GM19455 (cell line): ENCODE measurements around the gene MCTP1.

Source experiments
- ATAC-seq: cut with Tn5 transposase; IDR thresholded peaks from one replicate; pipeline ENCODE4 v1.9.1; 2021; ENCODE audit not compliant: unreplicated experiment

Gene MCTP1

DNA sequence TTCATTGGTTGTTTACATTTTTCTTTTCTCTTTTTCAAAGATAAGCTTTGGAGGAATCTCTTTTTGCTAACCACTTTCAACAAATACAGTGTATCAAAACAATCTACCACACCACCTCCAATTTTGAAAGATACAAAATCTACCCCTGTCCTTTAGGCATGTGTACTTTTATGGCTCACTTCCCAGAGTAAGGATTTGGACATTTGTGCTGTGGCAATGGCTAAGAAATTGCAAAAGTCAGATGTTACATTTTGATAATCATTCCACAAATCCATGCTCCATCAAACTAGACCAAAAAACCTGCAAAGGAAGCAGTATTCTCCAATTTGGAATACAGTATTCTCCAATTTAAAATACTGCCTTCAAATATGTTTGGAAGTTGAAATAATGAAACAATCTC lies 204.9 kb downstream of the MCTP1 start:
- ATAC-seq: no peak

- ATAC-seq: no peak
These were observed 206.0 kb downstream of the MCTP1 start for GRCh38 chr5:95078868-95079267.

DNA sequence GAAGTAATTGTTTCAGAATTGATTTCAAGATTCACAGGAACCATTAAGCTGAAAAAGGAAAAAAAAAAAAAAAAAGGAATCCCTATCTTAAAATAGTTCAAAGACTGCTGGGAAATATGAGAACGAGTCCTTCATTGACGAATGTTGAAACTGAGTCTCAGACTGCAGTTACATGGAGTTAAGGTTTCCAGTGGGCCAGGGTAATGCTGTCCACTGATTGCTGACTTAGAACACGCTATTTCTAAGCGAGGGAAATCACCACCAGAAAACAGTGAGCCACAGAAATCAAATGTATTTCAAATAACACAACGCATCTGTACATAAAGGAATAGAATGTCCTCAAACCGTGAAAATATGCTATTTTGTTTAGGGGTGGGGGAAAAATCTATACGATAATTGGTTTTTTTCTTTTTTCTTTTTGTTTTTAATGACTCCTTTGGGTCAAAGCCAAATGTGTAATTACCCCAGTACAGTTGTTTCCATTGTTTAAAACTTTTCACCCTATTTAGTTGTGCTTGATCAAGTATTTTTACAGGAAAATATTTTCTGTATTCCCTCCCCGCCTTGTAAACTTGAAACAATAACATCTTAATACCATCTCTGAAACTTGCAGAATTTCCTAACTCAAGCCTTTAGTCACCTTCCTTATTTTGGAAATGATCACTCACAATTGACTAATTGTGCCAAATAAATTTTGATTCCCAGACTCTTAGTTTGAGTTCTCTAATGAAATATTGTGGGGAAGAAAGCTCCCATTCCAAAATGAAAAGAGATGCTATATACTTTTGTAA lies 208.3 kb downstream of the MCTP1 start:
- no peak for ATAC-seq

GRCh38 chr5:95075111-95075510 lies 209.8 kb downstream of the MCTP1 start:
- no peak for ATAC-seq

GRCh38 chr5:95072281-95072680 lies 212.6 kb downstream of the MCTP1 start:
- no peak for ATAC-seq

GRCh38 chr5:95070866-95071265 lies 214.0 kb downstream of the MCTP1 start:
- no peak for ATAC-seq

DNA sequence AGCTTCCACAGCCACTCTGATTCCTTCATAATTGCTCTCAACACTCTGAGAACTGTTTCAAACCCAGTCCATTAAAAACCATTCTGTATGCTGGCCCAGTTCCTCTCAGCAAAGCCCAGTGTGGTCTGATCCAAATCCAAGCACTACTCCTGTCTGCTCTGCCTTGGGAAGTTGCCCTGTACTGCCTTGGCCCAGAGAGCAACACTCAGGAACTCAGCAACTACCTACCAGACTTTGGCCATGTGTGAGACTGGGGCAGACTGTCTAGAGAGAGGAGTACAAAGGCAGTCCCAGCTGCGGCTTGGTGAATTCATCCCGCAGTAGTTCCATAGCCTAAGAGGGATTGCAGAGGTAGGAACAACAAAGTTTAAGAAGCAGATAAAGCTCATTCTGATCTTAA lies 214.4 kb downstream of the MCTP1 start:
- no peak for ATAC-seq

- ATAC-seq: no peak
These were observed 214.9 kb downstream of the MCTP1 start for GRCh38 chr5:95069948-95070347.

GRCh38 chr5:95069021-95069420 lies 215.9 kb downstream of the MCTP1 start:
- no peak for ATAC-seq

DNA sequence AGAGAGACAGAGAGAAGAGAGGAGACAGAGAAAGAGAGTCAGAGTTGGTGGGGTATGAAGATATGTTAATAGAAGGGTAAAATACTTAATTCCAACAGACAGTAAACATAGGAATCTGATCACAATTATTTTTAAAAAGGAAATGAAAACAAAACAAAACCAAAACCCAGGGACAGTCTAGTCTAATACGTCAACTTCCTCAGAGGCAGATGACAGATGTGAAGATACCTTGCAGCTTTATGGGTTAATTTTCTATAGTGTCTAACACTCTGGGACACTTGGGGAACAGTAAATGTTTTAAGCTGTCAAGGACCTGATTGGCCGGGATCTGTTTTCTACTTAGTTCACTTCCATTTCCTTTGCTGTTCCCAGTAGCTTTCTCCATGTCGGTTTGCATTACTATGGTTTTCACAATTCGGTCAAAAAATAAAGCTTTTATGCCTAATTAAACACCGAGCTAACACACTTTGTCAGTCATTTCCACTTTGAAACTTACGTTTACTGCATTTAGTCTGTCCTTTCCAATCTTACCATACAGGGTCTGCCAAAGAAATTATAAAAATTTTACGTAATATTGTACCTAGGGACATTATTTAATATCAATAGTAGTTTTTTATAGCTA lies 216.5 kb downstream of the MCTP1 start:
- no peak for ATAC-seq

- no peak for ATAC-seq
These were observed 218.8 kb downstream of the MCTP1 start for GRCh38 chr5:95066048-95066447.

- ATAC-seq: no peak
These were observed 221.4 kb downstream of the MCTP1 start for GRCh38 chr5:95063492-95063891.

- no peak for ATAC-seq
These were observed 224.8 kb downstream of the MCTP1 start for GRCh38 chr5:95060098-95060497.

- ATAC-seq: no peak
These were observed 225.3 kb downstream of the MCTP1 start for GRCh38 chr5:95059636-95060035.

GRCh38 chr5:95057615-95058014 lies 227.3 kb downstream of the MCTP1 start:
- ATAC-seq: no peak

DNA sequence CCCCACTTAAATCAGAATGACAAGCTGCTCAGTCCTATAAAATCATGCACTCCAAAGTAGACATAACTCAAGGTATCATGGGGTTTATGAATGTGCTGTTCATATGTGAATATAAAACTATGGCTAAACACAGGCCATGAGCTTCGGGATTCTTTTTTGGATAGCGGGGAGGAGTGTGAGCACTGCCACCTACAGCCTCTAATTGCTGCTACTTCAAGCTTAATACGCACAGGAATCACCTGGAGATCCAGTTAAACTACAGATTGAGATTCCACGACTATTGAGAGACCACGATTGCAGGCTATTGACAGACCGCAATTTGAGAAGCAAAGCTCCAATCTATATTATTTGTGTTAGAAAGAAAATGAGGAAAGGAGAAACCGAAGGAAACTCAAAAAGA lies 231.6 kb downstream of the MCTP1 start:
- no peak for ATAC-seq

DNA sequence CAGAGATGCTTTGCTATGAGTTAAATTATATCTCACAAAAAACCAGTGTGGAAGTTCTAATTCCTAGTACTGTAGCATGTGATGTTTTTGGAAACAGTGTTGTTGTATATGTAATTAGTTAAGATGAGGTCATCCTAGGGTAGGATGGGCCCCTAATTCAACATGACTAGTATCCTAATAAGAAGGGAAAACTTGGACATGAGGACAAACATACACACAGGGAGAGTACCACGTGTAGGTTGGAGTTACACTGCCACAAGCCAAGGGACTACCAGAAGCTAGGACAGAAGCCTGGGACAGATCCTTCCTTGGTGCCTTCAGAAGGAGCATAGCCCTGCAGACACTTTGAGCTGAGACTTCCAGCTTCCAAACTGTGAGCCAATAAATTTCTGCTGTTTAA lies 234.2 kb downstream of the MCTP1 start:
- no peak for ATAC-seq

GRCh38 chr5:95048628-95049027 lies 236.3 kb downstream of the MCTP1 start:
- ATAC-seq: no peak

DNA sequence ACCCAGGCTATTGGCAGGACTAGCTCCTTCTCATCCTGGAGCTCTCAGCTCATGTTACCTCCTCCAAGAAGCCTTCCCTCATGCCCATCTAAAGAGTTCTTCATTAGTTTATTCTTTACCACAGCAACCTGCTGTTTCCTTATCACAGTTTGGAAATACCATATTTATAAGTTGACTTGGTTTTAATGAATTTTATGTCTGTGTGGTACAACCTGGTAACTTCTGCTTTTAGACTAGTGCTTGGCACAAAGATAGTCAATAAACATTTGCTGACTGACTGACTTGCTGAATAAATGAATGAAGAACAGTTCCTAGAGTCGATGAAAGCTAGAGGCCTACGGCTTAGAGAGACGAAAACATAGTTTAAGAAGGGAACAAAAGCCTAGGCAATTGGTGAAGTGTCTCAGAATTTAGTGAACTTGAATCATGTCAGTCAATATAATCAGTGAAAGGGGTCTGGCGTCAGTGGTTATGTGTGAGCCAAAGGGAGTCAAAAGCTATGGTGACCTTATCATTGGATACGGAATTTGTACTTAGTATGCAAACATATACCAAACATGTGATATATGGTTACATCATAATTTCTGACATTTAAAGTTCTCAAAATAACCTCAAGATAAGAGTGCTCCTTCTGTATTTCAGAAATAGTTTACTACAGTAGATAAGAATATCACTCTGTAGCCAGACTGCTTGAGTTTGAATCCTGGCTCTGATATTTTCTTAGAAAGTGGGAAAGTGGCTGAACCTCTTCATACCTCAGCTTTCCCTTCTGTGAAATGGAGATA lies 239.5 kb downstream of the MCTP1 start:
- no peak for ATAC-seq

DNA sequence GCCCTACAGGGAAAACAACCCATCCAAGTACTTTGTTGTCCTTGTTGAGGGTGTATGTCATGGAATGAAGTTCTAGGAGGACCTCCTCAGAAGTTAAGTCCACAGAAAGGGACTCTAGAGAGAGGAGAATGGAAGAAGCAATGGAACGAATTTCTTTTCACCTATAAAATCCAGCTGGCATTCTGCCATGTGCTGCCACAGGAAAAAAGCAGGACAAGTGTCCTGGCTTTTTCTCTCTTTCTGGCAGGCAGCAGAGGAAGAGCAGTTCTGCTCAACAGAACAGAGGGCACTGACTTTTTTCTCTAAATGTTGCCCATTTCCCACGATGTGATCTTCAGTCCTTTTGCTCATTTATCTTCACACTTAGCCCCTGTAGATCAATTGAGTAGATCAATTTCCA lies 240.8 kb downstream of the MCTP1 start:
- no peak for ATAC-seq

DNA sequence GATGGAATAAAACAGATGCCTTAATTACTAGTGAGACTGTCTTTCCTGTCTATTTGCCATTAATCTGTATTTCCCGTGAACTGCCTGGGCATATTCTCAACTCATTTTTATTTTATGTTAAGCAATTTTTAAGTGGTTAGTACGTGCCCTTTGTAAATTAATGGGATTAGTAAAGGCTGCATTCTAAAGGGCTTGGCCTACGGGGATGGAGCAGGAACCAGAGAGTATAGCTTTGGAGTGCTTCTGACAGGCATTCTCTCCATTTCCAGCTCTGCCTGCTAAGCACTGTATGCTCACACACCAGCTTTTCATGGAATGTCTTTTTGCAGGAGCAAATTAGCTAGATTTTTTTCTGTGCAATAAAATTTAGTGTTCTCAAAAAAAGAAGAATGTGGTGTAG lies 241.2 kb downstream of the MCTP1 start:
- ATAC-seq: no peak

DNA sequence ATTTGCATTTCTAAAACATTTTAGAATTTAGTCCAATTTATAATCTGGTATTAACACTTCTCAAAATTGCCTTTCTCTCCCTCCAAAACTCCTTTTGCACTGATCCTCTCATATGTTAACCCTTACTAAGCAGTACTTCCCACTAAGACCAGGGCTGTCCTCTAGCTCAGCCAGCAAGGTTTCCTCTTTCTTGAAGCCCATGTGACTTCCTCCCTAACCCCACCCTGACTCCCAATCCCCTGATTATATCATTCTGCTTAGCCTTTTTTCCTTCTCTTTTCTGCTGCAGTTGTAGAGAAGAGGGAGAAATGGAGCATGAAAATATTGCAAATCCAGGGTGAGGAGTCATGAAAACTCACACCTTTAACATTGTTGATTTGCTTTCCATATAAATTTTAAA lies 241.7 kb downstream of the MCTP1 start:
- no peak for ATAC-seq
